ENCODE data around the gene ZNF227.
"Not testable (repeated sequence)": the region's sequence is repeated elsewhere in the genome, so short reads cannot be mapped to it uniquely, and the experiment has no call there.

The ZNF227 gene

GRCh38 chr19:44253392-44253791 lies 41.1 kb downstream of the ZNF227 start:
- DNase-seq, result not testable (repeated sequence)

- no peak for DNase-seq
Measured at GRCh38 chr19:44254496-44254895, 42.2 kb downstream of the ZNF227 start.

GRCh38 chr19:44255705-44256411 lies 43.5 kb downstream of the ZNF227 start:
- no peak for DNase-seq

GRCh38 chr19:44258136-44258535 lies 45.8 kb downstream of the ZNF227 start:
- no peak for DNase-seq

GRCh38 chr19:44258835-44259413 lies 46.6 kb downstream of the ZNF227 start:
- no peak for DNase-seq

- no peak for DNase-seq
Measured at GRCh38 chr19:44260343-44260681, 48.0 kb downstream of the ZNF227 start.

- DNase-seq, result no peak
Measured at GRCh38 chr19:44260695-44261446, 48.5 kb downstream of the ZNF227 start.

GRCh38 chr19:44277331-44277730 lies 65.0 kb downstream of the ZNF227 start:
- no peak for DNase-seq

- DNase-seq, result no peak
Measured at GRCh38 chr19:44278181-44278690, 65.9 kb downstream of the ZNF227 start.

- DNase-seq, result no peak
Measured at GRCh38 chr19:44280916-44281315, 68.6 kb downstream of the ZNF227 start.

- DNase-seq, result no peak
Measured at GRCh38 chr19:44282846-44283245, 70.5 kb downstream of the ZNF227 start.

- no peak for DNase-seq
Measured at GRCh38 chr19:44284968-44285367, 72.6 kb downstream of the ZNF227 start.

Measured in inflammatory macrophage treated with lipopolysaccharide for 4 hours (primary cell).